Naive B cell (primary cell): ENCODE measurements around the gene TMED7. TPM values are rescaled to one million over a fixed set of nuclear protein-coding genes. Genes with fewer than 3 reads are reported as not detected.

Source experiments
- ATAC-seq, 2 donors: fragments of 150-1000 bp; cut with Tn5 transposase; 2 replicates each; pipeline ENCODE4 v1.10.0; 2021; ENCODE audit warnings: low read depth in 2 of 2, mild to moderate bottlenecking in 2 of 2, moderate library complexity in 2 of 2
- DNase-seq: peaks from one replicate; pipeline ENCODE4 v3.0.0; 2022
- H3K27ac Mint-ChIP-seq, 6 donors: one replicate each; pipeline ENCODE4 v1.8.0; 2020 to 2022; ENCODE audit warnings: mild to moderate bottlenecking in 6 of 6, mixed read lengths in 6 of 6, moderate library complexity in 5 of 6, inconsistent platforms in 2 of 6
- H3K27me3 Mint-ChIP-seq, 3 donors: one replicate each; pipeline ENCODE4 v1.8.0; 2021 to 2022; ENCODE audit warnings: mixed read lengths in 3 of 3, mild to moderate bottlenecking in 1 of 3
- H3K36me3 Mint-ChIP-seq, 2 donors: one replicate each; pipeline ENCODE4 v1.8.0; 2020 to 2022; ENCODE audit warnings: mixed read lengths in 2 of 2, inconsistent platforms in 1 of 2, mild to moderate bottlenecking in 1 of 2
- H3K4me1 Mint-ChIP-seq, 3 donors: one replicate each; pipeline ENCODE4 v1.8.0; 2020 to 2022; ENCODE audit warnings: mixed read lengths in 3 of 3, inconsistent platforms in 1 of 3, mild to moderate bottlenecking in 1 of 3, moderate library complexity in 1 of 3
- H3K4me3 Mint-ChIP-seq, 8 donors: one replicate each; pipeline ENCODE4 v1.8.0; 2020 to 2022; ENCODE audit warnings: mild to moderate bottlenecking in 8 of 8, mixed read lengths in 8 of 8, moderate library complexity in 8 of 8, inconsistent platforms in 2 of 8
- H3K9me3 Mint-ChIP-seq, 7 donors: one replicate each; pipeline ENCODE4 v1.8.0; 2020 to 2022; ENCODE audit warnings: mixed read lengths in 7 of 7, mild to moderate bottlenecking in 5 of 7, inconsistent platforms in 2 of 7, moderate library complexity in 1 of 7
- polyA plus RNA-seq, 6 donors: library from polyadenylated mRNA; unstranded; fragments of 300-500 nt; fragmentation: Illumina TruSeq; gene quantifications; one replicate each; pipeline ENCODE4 v1.2.3, GENCODE V29; 2021; ENCODE audit warnings: low read depth in 6 of 6

Gene TMED7
- polyA plus RNA-seq, 6 donors from 2014 or later = 15.6 to 43.4 (median 27.8) TPM

DNA sequence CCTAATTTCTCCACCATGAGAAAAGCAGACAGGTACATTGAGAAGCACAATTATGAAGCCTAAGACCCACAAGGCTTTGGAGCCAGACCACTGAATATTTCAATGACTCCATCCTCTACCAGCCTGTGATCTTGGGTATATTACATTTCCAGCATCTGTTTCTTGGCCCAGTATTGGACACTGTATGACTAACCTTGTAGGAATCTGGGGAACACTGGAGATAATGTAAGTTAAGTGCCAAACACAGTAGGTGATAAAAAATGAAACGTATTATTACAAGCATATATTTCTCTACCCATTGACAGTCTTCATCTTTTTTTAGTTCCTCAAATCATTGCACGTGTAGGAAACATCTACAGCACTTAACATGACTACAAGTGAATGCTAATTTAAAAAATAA is 52.7 kb downstream of the TMED7 start:
- peaks cover 0 to 12% (median 7%) of the 10 kb centered on the region in 3 donors for H3K4me1 Mint-ChIP-seq
- no peaks in the 10 kb centered on the region for H3K27me3 Mint-ChIP-seq
- H3K4me3 Mint-ChIP-seq = no peak overlapping the region

GRCh38 chr5:115571441-115571878 is 54.4 kb downstream of the TMED7 start:
- no peak for DNase-seq
- Mint-ChIP-seq H3K9me3 (no peaks in the 10 kb centered on the region), H3K4me1 (peaks cover 0 to 12% (median 7%) of the 10 kb centered on the region in 3 donors), H3K36me3 (no peaks in the 10 kb centered on the region), H3K27ac (no peak overlapping the region), H3K4me3 (no peak overlapping the region), H3K27me3 (no peaks in the 10 kb centered on the region)
- ATAC-seq = no peak

More for the DNA sequence above, 52.7 kb downstream of the TMED7 start:
- no peak for ATAC-seq
- DNase-seq = no peak
- H3K36me3 Mint-ChIP-seq = no peaks in the 10 kb centered on the region
- H3K27ac Mint-ChIP-seq = no peak overlapping the region
- peaks cover 0 to 5% (median 0%) of the 10 kb centered on the region in 7 donors for H3K9me3 Mint-ChIP-seq

DNA sequence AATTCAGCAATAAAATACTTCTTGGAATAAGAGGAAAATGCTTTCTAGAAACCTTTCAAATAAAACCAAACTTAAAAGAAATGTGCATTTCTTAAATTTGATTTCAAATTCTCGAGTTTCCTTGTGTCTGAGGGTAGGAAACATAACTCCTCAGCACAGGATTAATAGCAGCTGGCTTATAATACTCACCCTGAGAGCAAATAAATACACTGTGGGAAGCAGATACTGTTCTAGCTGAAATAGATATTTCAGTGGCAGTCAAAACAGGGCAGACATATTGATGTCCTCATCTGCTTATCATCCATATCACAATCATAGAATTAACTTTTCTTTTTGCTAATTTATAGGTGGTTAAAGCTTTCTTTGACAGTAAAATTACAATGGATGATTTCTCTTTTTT is 57.2 kb downstream of the TMED7 start:
- Mint-ChIP-seq H3K27ac (no peak overlapping the region), H3K9me3 (no peaks in the 10 kb centered on the region), H3K36me3 (no peaks in the 10 kb centered on the region), H3K4me3 (no peak overlapping the region), H3K27me3 (peaks cover 0 to 12% (median 0%) of the 10 kb centered on the region in 3 donors), H3K4me1 (no peaks in the 10 kb centered on the region)
- DNase-seq = no peak
- no peak for ATAC-seq

GRCh38 chr5:115565233-115565632 is 60.6 kb downstream of the TMED7 start:
- no peak for ATAC-seq

More at GRCh38 chr5:115565233-115565632, 60.6 kb downstream of the TMED7 start:
- H3K4me1 Mint-ChIP-seq = no peaks in the 10 kb centered on the region
- no peaks in the 10 kb centered on the region for H3K36me3 Mint-ChIP-seq
- peaks cover 0 to 20% (median 1%) of the 10 kb centered on the region in 3 donors for H3K27me3 Mint-ChIP-seq
- H3K9me3 Mint-ChIP-seq = peaks cover 0 to 9% (median 4%) of the 10 kb centered on the region in 7 donors
- no peak overlapping the region for H3K27ac Mint-ChIP-seq
- H3K4me3 Mint-ChIP-seq = no peak overlapping the region
- no peak for DNase-seq

Other genes with a start within 250 kb of the TMED7 start
- gene FEM1C, start 81.3 kb downstream of the TMED7 start, polyA plus RNA-seq = 1 to 10 TPM in 5 of 6 donors, not detected in 1; 1.2 to 2.7 (median 1.6) TPM
- 1 to 10 TPM in 3 of 6 donors, under 1 TPM in 2, not detected in 1; 0.89 to 2.3 (median 1.3) TPM for gene TICAM2, start 23.6 kb downstream of the TMED7 start, polyA plus RNA-seq
- under 1 TPM in 1 of 6 donors, not detected in 5; 0.16 TPM for gene CDO1, start 190.6 kb upstream of the TMED7 start, polyA plus RNA-seq
- gene ATG12, start 215.5 kb upstream of the TMED7 start, polyA plus RNA-seq = 100 to 1,000 TPM; 107 to 181 (median 139) TPM
- 100 to 1,000 TPM in 1 of 6 donors, 10 to 100 TPM in 5; 57.5 to 102 (median 68.4) TPM for gene AP3S1, start 215.9 kb upstream of the TMED7 start, polyA plus RNA-seq